ENCODE measurements around the gene OLIG2.

DNA sequence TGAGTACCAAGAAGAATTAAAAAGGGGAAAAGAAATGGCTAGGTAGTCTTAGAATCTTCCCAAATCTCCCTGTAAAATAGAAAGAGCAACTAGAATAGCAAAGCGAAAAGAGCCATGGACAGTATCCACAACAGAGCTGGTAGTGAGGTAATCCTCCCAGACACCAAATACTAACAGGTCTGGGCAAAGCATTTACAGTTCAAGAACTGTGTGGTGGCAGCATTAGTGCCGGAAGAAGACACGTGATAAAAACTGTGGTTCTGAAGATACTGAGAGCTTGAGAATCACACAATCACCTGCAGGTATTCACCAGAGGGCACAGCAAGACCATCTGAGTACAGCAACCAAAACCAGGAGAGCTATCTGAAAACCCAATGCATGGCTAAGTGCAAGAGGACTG is 31.8 kb upstream of the OLIG2 start:
- TF ChIP-seq, protein P1, sequence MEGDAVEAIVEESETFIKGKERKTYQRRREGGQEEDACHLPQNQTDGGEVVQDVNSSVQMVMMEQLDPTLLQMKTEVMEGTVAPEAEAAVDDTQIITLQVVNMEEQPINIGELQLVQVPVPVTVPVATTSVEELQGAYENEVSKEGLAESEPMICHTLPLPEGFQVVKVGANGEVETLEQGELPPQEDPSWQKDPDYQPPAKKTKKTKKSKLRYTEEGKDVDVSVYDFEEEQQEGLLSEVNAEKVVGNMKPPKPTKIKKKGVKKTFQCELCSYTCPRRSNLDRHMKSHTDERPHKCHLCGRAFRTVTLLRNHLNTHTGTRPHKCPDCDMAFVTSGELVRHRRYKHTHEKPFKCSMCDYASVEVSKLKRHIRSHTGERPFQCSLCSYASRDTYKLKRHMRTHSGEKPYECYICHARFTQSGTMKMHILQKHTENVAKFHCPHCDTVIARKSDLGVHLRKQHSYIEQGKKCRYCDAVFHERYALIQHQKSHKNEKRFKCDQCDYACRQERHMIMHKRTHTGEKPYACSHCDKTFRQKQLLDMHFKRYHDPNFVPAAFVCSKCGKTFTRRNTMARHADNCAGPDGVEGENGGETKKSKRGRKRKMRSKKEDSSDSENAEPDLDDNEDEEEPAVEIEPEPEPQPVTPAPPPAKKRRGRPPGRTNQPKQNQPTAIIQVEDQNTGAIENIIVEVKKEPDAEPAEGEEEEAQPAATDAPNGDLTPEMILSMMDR (IDR thresholded peaks at IDR 0.05; ENCODE audit: insufficient read depth, low read depth, low read length), result no peak
- TF ChIP-seq EZH2 (IDR thresholded peaks at IDR 0.05; ENCODE audit: insufficient read depth, low read length), result no peak
